DMS 273 (cell line): Measurements from ENCODE around the gene AIRE.
"Not testable (repeated sequence)": the region's sequence is repeated elsewhere in the genome, so short reads cannot be mapped to it uniquely, and the experiment has no call there.

Experiments used
- DNase-seq: peaks from one replicate; lab custom pipeline; 2025; ENCODE audit not compliant: unreplicated experiment; lab: John Stamatoyannopoulos, UW

The AIRE gene

DNA sequence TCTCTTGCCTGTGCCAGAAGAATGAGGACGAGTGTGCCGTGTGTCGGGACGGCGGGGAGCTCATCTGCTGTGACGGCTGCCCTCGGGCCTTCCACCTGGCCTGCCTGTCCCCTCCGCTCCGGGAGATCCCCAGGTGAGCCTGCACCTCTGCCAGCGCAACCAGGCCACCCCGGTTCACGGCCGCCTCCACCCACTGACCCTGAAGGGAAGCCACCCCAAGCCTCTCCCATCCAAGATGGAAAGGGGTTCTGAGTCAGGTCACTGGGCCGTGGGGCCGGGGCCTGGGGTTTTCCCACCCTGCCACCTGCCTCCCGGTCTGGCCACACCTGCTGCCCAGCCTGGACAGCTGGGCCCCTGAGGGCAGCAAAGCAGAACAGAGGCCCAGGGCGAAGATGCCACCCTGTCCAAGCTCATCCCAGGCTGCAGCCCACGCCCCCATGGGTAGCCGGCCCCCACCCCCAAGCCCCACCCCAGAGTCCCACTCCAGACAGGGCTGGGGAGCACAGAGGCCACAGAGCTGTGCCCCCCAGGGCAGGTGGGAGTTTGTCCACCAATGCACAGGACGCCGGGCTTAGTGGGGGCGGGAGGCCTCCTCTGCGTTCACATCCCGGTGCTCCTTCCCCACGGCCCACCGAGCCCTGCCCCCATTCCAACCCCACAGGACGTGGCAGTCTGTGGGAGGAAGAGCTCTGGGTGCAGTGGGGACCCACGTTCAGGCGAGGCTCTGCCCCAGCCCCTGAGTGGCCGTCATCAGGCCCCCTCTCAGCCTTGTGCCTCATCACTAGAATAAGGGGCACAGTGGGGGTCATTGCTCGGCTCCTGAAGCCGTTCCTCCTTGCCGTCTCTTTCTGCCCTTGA, 5.6 kb downstream of the AIRE start:
- no peak for DNase-seq

DNA sequence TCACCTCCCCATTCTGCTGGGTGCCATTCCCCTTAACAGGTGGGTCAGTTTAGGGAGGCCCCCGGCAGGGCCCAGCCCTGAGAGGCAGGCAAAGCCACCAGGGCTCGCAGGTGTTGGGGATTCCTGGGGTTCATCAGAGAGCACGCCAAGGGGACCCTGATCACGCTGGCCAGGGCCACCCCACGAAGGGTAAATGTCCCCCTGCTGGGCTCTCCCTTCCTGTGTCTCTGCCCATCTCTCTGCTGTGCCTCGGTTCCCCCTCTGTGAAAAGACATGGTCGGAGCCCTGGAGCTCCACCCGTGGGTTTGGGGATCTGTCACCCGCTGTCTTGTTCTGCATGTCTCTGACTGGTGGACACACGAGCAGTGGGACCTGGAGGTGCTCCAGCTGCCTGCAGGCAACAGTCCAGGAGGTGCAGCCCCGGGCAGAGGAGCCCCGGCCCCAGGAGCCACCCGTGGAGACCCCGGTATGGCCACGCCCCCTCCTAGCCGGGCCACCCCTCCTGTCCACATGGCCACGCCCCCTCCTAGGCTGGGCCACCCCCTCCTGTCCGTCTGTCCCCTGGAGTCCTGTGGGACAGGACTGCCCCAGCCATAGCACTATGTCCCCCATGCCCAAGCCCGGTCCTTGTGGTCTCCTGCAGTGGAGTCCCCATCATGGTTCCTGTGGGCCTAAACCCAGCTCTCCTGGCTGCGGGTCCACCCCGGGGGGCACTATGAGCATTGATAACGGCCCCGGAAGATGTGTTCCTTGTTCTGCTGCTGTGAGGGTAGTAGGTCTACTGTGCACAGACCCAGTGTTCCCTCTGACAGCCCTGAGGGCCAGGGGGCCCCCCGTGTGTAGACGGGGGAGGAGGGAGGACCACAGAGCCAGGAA, 6.5 kb downstream of the AIRE start:
- peak; percentile 37 for DNase-seq

GRCh38 chr21:44292812-44293195, 7.1 kb downstream of the AIRE start:
- no peak for DNase-seq

DNA sequence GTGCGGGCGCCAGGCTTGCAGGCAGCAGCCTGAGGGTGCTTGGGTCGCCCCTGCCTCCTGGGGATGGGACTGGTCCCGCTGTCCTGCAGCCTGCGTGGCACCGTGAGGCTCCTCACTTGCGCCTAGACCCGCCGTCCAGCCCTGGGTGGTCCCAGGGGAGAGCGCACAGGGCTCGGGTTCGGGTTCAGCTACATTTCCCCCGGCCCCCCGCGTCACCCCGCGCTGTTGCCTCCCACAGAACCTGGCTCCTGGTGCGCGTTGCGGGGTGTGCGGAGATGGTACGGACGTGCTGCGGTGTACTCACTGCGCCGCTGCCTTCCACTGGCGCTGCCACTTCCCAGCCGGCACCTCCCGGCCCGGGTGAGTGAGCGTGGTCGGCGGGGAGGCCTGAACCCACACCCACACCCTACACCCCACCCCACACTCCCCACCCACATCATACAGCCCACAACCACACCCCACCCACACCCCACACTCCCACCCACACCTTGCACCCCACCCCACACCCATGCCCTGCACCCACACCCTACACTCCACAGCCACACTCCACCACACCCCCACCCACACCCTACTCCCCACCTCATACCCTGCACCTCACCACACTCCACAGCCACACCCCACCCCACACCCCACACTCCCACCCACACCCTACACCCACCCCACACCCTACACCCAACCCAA, 8.0 kb downstream of the AIRE start:
- no peak for DNase-seq

DNA sequence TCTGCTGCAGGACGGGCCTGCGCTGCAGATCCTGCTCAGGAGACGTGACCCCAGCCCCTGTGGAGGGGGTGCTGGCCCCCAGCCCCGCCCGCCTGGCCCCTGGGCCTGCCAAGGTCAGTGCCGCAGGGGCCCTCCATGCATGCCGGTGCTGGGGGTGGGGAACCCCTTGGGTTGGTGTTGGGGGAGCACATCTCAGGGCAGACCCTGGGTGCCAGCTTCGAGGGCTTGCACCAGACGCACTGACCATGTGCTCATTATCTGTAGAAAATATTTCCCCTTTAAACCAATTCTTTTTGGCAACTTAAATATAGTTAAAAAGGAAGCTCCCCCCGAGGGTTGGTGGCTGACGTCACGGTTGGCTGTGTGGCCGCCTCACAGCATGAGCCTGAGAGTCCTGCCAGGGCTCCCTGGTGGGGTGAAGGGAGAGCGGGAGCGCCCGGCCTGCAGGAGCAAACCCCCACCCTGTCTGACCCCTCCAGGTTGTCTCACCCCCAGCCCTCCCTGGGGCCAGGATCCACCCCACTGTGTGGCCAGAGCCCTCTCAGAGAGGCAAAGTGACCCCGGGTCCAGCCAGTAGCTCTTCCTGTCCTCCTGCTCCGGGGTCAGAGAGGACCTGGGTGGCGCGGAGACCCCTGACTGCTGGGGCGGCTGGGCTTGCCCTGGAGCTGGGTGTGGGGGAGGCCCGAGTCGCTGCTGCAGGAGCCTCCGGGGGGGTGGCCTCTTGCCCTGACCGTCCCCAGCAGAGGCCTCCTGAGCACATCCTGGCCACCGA, 8.9 kb downstream of the AIRE start:
- no peak for DNase-seq

- peak; percentile 54 for DNase-seq
These were observed 9.5 kb downstream of the AIRE start for GRCh38 chr21:44295163-44295573.

GRCh38 chr21:44295646-44296045, 10.0 kb downstream of the AIRE start:
- DNase-seq: no peak

DNA sequence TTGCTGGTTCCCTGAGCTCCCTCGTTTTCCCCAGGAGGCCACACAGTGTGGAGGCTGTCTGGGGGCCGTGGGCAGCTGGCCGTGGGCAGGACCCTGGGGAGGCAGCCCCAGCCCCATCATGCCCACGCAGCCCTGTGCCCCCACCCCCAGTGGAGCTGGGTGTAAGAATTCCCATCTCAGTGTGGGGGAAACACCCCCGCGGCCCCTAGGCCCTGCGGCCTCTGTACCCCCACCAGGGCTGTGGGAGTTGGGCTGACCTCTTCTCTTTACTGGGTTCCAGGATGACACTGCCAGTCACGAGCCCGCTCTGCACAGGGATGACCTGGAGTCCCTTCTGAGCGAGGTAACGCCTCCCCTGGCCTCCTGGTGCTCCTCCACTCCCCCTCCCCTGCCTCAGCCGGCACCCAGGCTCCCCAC, 10.4 kb downstream of the AIRE start:
- DNase-seq: no peak

DNA sequence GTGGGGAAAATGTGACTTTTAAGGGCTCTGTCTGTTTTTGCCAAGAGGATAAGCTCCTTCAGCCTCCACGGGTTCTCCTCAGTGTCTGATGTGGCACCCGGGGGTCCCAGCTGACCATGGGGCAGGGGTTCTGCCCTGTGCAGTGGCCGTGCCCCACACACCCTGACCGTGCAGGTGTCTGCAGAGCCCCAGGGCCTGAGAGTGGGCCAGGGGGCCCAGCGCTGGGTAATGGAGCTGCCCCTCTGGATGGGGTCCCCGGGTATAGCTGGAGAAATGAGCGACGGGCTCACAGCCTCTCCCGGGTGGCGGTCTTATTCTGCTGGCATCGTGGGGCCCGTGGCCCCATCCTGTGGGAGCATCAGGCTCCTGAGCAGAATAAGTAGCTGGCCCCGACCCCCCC, 11.2 kb downstream of the AIRE start:
- no peak for DNase-seq

GRCh38 chr21:44297525-44298290, 12.0 kb downstream of the AIRE start:
- peak; percentile 89 for DNase-seq

- DNase-seq: no peak
These were observed 12.6 kb downstream of the AIRE start for GRCh38 chr21:44298301-44298700.

DNA sequence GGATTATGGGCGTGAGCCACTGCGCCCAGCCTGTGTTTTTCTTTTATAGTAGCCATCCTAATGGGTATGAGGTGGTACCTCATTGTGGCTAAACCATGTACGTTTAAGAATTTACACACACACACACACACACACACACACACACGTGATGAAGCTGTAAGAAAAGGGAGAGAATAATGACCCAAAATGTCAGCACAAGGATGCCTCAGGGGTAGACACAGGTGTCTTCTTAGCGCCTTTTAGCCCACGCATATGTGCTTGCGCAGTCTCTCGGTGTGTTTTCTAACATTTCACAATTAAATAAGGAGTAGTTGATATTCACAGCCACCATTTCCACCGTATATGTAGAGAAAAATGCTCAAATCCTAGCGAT, 13.4 kb downstream of the AIRE start:
- DNase-seq: no peak

GRCh38 chr21:44299458-44300261, 14.0 kb downstream of the AIRE start, which contains the start of gene PFKL:
TSS of gene PFKL (plus strand) at chr21:44300053. CDS start at chr21:44300106, 53 bp downstream.
- peak; percentile 79 for DNase-seq

DNA sequence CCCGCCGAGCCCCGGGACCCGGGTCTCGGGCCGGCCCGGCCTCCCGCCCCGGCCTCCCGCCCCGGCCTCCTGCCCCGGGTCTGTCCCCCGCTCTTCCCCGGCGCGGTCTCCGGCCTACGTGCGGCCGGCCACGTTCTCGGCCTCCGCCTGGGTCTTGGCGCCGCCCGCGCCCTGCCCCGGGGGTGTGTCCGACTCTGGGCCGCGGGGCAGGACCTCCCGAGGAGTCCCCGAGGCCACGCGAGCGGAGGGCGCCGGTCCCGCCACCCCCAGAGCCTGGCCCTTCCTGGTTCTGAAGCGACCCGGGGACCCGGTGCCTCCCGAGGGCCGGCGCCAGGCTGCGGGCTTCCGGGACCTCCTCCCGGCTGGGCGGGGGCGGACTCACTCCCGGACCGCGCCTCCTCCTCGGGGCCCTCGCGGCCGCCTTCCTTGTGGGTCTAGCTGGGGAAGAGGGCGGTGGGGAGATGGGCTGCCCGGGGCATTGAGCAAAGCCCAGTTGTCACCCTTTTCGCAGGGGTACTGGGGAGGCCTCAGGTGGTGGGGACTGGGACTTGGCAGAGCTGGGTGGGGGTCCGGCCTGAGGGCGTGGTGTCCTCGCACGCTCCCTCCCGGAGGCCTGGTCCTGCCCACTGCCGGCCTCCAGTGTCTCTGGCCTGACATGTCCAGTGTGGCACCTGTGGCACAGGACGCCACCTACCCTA, 14.7 kb downstream of the AIRE start:
- peak; percentile 78 for DNase-seq

- no peak for DNase-seq
These were observed 15.5 kb downstream of the AIRE start for GRCh38 chr21:44301141-44301540.

- peak; percentile 44 for DNase-seq
These were observed 16.3 kb downstream of the AIRE start for GRCh38 chr21:44301961-44302406.

GRCh38 chr21:44302573-44303401, 17.1 kb downstream of the AIRE start:
- not testable (repeated sequence) for DNase-seq
